GM10248 (cell line): ENCODE results near the gene GBE1.

Experiments
- CTCF ChIA-PET: fragments of 300-600 bp; sonication (Branson Sonifier 250); formaldehyde crosslinking; extraction: SDS; loops from one replicate; lab custom pipeline; 2021; ENCODE audit warnings: antibody characterized with exemption; lab: Yijun Ruan, JAX
- POLR2A ChIA-PET: fragments of 350-650 bp; sonication (Branson Sonifier 250); formaldehyde crosslinking; extraction: SDS; loops from one replicate; lab custom pipeline; 2020; ENCODE audit warnings: antibody characterized with exemption; lab: Yijun Ruan, JAX
- DNase-seq: peaks from one replicate; pipeline ENCODE4 v3.0.0; 2012; ENCODE audit errors: extremely low spot score
- CTCF ChIP-seq: IDR thresholded peaks from 2 replicates; pipeline ENCODE4 v1.5.1; 2012; ENCODE audit warnings: mild to moderate bottlenecking, low read depth; ENCODE audit errors: extremely low read depth, missing control alignments, control extremely low read depth

GBE1 gene

GRCh38 chr3:81638480-81638879 lies 123.0 kb downstream of the GBE1 start:
- CTCF ChIA-PET: interaction anchor here (1.2 to 2.0 kb wide), 3 partner anchors 8 to 13 kb away, joined by 3 to 5 read pairs (median 3); no protein-coding TSS in a partner anchor
- no peak for TF ChIP-seq CTCF
- POLR2A ChIA-PET: no interaction called here
- no peak for DNase-seq

GRCh38 chr3:81632659-81633058 lies 128.8 kb downstream of the GBE1 start:
- POLR2A ChIA-PET: no interaction called here
- no peak for TF ChIP-seq CTCF
- CTCF ChIA-PET: no interaction called here
- no peak for DNase-seq

GRCh38 chr3:81624756-81625155 lies 136.7 kb downstream of the GBE1 start:
- DNase-seq: no peak
- ChIA-PET POLR2A (no interaction called here), CTCF (no interaction called here)
- TF ChIP-seq CTCF: no peak

- ChIA-PET CTCF (no interaction called here), POLR2A (no interaction called here)
- TF ChIP-seq CTCF: no peak
- DNase-seq: no peak
Observed at GRCh38 chr3:81622395-81622794, 139.1 kb downstream of the GBE1 start.

GRCh38 chr3:81621277-81621676 lies 140.2 kb downstream of the GBE1 start:
- ChIA-PET CTCF (no interaction called here), POLR2A (no interaction called here)
- DNase-seq: no peak
- TF ChIP-seq CTCF: no peak

- no peak for DNase-seq
- POLR2A ChIA-PET: no interaction called here
- no peak for TF ChIP-seq CTCF
- CTCF ChIA-PET: no interaction called here
Observed at GRCh38 chr3:81620849-81621248, 140.6 kb downstream of the GBE1 start.

- DNase-seq: no peak
- ChIA-PET POLR2A (no interaction called here), CTCF (no interaction called here)
- no peak for TF ChIP-seq CTCF
Observed at GRCh38 chr3:81612768-81613167, 148.7 kb downstream of the GBE1 start.
